T-helper 2 cell treated with Interferon-gamma antibody and Interleukin-4, amounts not matched to agents 5 μg/mL and 100 μg/mL, for 36 hours (primary cell): ENCODE measurements around the gene MANSC1.
"Not testable (repeated sequence)": the region's sequence is repeated elsewhere in the genome, so short reads cannot be mapped to it uniquely, and the experiment has no call there.

Experiments
- DNase-seq: peaks from one replicate; pipeline ENCODE4 v3.0.0; 2021; ENCODE audit warnings: low spot score
- H3K27ac Mint-ChIP-seq: one replicate; pipeline ENCODE4 v1.8.0; 2021; ENCODE audit warnings: mild to moderate bottlenecking, mixed read lengths
- H3K27me3 Mint-ChIP-seq: one replicate; pipeline ENCODE4 v1.8.0; 2021; ENCODE audit warnings: low read depth, mixed read lengths
- H3K36me3 Mint-ChIP-seq: one replicate; pipeline ENCODE4 v1.8.0; 2021; ENCODE audit warnings: low read depth, mixed read lengths
- H3K4me1 Mint-ChIP-seq: one replicate; pipeline ENCODE4 v1.8.0; 2021; ENCODE audit warnings: low read depth, mixed read lengths
- H3K4me3 Mint-ChIP-seq: one replicate; pipeline ENCODE4 v1.8.0; 2022; ENCODE audit warnings: mild to moderate bottlenecking, moderate library complexity, mixed read lengths
- H3K9me3 Mint-ChIP-seq: one replicate; pipeline ENCODE4 v1.8.0; 2021; ENCODE audit warnings: mixed read lengths

Gene MANSC1

GRCh38 chr12:12323591-12323990 is 26.5 kb downstream of the MANSC1 start:
- H3K27ac Mint-ChIP-seq: no peak overlapping the region
- H3K4me3 Mint-ChIP-seq: no peak overlapping the region
- H3K9me3 Mint-ChIP-seq: no peaks in the 10 kb centered on the region
- H3K27me3 Mint-ChIP-seq: peaks cover 8% of the 10 kb centered on the region
- no peaks in the 10 kb centered on the region for H3K36me3 Mint-ChIP-seq
- H3K4me1 Mint-ChIP-seq: peaks cover 4% of the 10 kb centered on the region
- no peak for DNase-seq

GRCh38 chr12:12323118-12323517 is 26.9 kb downstream of the MANSC1 start:
- Mint-ChIP-seq H3K4me1 (peaks cover 4% of the 10 kb centered on the region), H3K4me3 (no peak overlapping the region), H3K9me3 (no peaks in the 10 kb centered on the region), H3K36me3 (no peaks in the 10 kb centered on the region), H3K27ac (no peak overlapping the region), H3K27me3 (peaks cover 8% of the 10 kb centered on the region)
- no peak for DNase-seq

- Mint-ChIP-seq H3K36me3 (no peaks in the 10 kb centered on the region), H3K9me3 (no peaks in the 10 kb centered on the region), H3K4me3 (no peak overlapping the region), H3K27ac (no peak overlapping the region), H3K4me1 (no peaks in the 10 kb centered on the region), H3K27me3 (peaks cover 8% of the 10 kb centered on the region)
- no peak for DNase-seq
Measured at GRCh38 chr12:12319451-12320183, 30.4 kb downstream of the MANSC1 start.

DNA sequence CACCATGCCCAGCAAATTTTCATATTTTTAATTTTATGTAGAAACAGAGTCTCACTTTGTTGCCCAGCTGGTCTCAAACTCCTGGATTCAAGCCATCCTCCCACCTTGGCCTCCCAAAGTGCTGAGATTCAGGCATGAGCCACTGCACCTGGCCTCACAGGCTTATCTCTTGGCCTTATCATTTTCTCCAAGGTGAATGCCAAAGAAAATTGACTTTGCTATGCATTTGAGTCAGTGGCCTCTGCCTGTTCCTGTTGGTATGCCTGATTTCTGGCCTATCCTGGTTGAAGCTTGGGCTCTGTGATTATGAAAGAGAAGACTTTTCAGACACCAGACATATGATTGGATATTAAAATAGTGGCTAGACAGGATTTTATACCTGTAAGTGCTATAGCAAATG is 34.2 kb downstream of the MANSC1 start:
- Mint-ChIP-seq H3K4me3 (no peak overlapping the region), H3K9me3 (no peaks in the 10 kb centered on the region), H3K4me1 (no peaks in the 10 kb centered on the region), H3K27ac (no peak overlapping the region), H3K27me3 (peaks cover 4% of the 10 kb centered on the region), H3K36me3 (no peaks in the 10 kb centered on the region)
- DNase-seq: no peak

DNA sequence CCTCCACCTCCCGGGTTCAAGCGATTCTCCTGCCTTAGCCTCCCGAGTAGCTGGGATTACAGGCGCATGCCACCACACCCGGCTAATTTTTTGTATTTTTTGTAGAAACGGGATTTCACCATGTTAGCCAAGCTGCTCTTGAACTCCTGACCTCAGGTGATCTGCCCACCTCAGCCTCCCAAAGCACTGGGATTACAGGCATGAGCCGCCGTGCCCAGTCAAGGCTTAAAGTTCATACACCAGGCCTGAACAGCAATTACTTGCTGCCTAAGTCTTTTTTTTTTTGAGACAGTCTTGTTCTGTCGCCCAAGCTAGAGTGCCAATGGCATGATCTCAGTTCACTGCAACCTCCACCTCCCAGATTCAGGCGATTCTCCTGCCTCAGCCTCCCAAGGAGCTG is 39.3 kb downstream of the MANSC1 start:
- H3K36me3 Mint-ChIP-seq, H3K27me3 Mint-ChIP-seq, H3K4me1 Mint-ChIP-seq, H3K27ac Mint-ChIP-seq, H3K9me3 Mint-ChIP-seq, H3K4me3 Mint-ChIP-seq, DNase-seq: not testable (repeated sequence)

- Mint-ChIP-seq H3K36me3 (no peaks in the 10 kb centered on the region), H3K4me3 (no peak overlapping the region), H3K4me1 (no peaks in the 10 kb centered on the region), H3K27ac (no peak overlapping the region), H3K27me3 (peaks cover 13% of the 10 kb centered on the region), H3K9me3 (no peaks in the 10 kb centered on the region)
- DNase-seq: no peak
Measured at GRCh38 chr12:12305568-12306300, 44.3 kb downstream of the MANSC1 start.

- DNase-seq: no peak
- Mint-ChIP-seq H3K36me3 (no peaks in the 10 kb centered on the region), H3K27ac (no peak overlapping the region), H3K27me3 (peaks cover 13% of the 10 kb centered on the region), H3K4me3 (no peak overlapping the region), H3K9me3 (no peaks in the 10 kb centered on the region), H3K4me1 (no peaks in the 10 kb centered on the region)
Measured at GRCh38 chr12:12302976-12303375, 47.1 kb downstream of the MANSC1 start.

DNA sequence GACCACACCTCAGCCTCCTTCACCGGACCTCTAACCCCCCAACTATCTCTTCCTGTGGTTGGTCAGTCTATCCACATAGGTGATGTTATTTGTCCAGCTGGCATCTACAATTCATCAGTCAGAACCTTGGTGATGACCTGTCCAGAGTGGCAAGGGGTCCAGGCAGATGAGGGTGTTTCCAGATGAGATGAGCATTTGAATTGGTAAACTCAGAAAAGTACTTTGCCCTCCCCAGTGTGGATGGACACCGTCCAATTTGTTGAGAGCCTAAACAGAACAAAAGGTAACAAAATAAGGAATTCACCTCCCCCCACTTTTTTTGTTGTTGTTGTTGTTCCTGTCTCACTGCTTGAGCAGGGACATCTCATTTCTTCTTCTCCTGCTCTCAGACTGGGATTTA is 48.9 kb downstream of the MANSC1 start:
- H3K27ac Mint-ChIP-seq: no peak overlapping the region
- H3K36me3 Mint-ChIP-seq: no peaks in the 10 kb centered on the region
- peaks cover 6% of the 10 kb centered on the region for H3K27me3 Mint-ChIP-seq
- no peak overlapping the region for H3K4me3 Mint-ChIP-seq
- no peaks in the 10 kb centered on the region for H3K4me1 Mint-ChIP-seq
- H3K9me3 Mint-ChIP-seq: no peaks in the 10 kb centered on the region
- no peak for DNase-seq

DNA sequence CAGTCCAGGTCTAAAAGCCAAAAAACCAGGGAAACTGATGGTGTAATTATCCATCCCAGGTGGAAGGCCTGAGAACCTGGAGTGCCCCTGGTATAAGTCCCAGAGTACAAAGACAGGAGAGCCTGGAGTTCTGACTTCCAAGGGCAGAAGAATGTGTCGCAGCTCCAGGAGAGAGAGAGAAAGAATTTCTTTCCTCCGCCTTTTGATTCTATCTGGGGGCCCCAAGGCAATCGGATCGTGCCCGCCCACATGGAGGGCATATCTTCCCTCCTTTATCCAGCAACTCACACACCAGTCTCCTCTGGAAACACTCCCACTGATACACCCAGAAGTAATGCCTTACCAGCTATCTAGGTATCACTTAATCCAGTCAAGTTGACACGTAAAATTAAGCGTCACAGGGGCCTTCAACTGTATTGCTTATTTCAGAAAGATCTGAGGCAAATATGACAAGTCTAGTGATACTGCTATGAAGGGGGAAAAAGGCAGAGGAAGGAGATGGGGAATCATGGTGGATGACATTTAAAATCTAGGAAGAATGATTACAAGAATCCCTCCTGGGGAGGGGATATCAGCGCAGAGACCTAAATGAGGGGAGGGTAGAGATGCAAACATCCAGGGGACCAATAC is 52.7 kb downstream of the MANSC1 start:
- Mint-ChIP-seq H3K9me3 (no peaks in the 10 kb centered on the region), H3K36me3 (no peaks in the 10 kb centered on the region), H3K27me3 (no peaks in the 10 kb centered on the region), H3K4me1 (no peaks in the 10 kb centered on the region), H3K4me3 (no peak overlapping the region), H3K27ac (no peak overlapping the region)
- DNase-seq: no peak

DNA sequence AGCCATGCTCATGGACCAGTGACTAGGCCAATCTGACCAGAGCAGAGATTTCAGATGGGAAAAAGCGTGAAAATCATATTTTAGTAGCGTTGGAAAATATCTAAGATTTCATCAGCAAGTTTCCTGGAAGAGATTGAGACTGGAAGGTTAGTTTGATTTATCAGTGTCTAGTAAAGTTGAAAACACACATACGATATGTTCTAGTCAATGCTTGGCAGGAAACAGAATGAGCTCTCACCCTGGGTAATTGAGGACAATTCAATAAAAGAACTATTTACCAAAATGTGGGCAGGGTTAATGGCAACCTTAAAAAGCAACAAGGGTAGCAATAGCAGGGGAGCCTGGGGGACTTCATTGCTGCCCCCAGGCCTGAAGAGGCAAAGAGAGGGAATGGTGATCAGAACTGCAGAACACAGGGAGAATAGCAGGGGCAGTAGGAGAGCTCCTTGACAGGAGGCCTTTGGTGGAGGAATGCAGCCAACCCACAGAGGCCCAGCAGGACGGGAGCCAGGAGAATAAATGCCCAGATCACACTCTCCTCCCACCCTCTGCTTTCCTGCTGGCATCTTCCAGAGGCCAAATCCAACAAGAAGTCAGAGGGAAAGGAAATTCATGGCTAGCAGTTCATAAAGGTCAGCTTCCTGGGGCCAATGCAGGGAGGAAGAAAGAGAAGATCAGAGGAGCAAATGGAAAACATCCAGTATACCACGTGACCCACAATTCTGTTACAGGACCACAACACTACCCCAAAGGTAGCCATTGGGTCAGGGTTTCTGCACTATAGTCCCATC is 55.6 kb downstream of the MANSC1 start:
- no peaks in the 10 kb centered on the region for H3K9me3 Mint-ChIP-seq
- DNase-seq: no peak
- no peaks in the 10 kb centered on the region for H3K4me1 Mint-ChIP-seq
- no peak overlapping the region for H3K4me3 Mint-ChIP-seq
- peaks cover 3% of the 10 kb centered on the region for H3K27me3 Mint-ChIP-seq
- H3K36me3 Mint-ChIP-seq: no peaks in the 10 kb centered on the region
- no peak overlapping the region for H3K27ac Mint-ChIP-seq

- Mint-ChIP-seq H3K36me3 (no peaks in the 10 kb centered on the region), H3K4me3 (no peak overlapping the region), H3K27me3 (peaks cover 3% of the 10 kb centered on the region), H3K4me1 (no peaks in the 10 kb centered on the region), H3K27ac (no peak overlapping the region), H3K9me3 (no peaks in the 10 kb centered on the region)
- no peak for DNase-seq
Measured at GRCh38 chr12:12290206-12290605, 59.8 kb downstream of the MANSC1 start.

DNA sequence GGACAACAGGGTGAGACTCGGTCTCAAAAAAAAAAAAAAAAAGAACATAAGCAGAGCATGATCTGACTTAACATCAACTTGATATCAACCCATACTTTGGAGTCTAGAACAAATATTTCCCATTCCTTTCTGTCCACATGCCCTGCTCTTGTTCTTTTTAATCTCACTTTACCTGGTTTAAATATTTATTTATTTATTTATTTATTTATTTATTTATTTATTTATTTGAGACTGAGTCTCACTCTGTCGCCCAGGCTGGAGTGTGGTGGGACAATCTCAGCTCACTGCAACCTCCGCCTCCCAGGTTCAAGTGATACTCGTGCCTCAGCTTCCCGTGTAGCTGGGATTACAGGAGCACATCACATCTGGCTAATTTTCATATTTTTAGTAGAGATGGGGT is 63.6 kb downstream of the MANSC1 start:
- Mint-ChIP-seq H3K36me3 (no peaks in the 10 kb centered on the region), H3K9me3 (no peaks in the 10 kb centered on the region), H3K27me3 (peaks cover 17% of the 10 kb centered on the region), H3K4me1 (no peaks in the 10 kb centered on the region), H3K4me3 (no peak overlapping the region), H3K27ac (no peak overlapping the region)
- no peak for DNase-seq

- Mint-ChIP-seq H3K27me3 (peaks cover 22% of the 10 kb centered on the region), H3K4me1 (no peaks in the 10 kb centered on the region), H3K36me3 (no peaks in the 10 kb centered on the region), H3K9me3 (no peaks in the 10 kb centered on the region), H3K27ac (no peak overlapping the region), H3K4me3 (no peak overlapping the region)
- DNase-seq: no peak
Measured at GRCh38 chr12:12282761-12283425, 67.1 kb downstream of the MANSC1 start.
